ENCODE results near the gene SLC16A12. TPM values are rescaled to one million over a fixed set of nuclear protein-coding genes. Genes with fewer than 3 reads are reported as not detected.
"Not testable (repeated sequence)": the region's sequence is repeated elsewhere in the genome, so short reads cannot be mapped to it uniquely, and the experiment has no call there.

SLC16A12 gene
- total RNA-seq, 1 donor from 2014 or later = 0.02 TPM

- intact Hi-C loops (cut with micrococcal nuclease) = no loop called here
Measured at GRCh38 chr10:89474452-89474851, 60.9 kb downstream of the SLC16A12 start.

DNA sequence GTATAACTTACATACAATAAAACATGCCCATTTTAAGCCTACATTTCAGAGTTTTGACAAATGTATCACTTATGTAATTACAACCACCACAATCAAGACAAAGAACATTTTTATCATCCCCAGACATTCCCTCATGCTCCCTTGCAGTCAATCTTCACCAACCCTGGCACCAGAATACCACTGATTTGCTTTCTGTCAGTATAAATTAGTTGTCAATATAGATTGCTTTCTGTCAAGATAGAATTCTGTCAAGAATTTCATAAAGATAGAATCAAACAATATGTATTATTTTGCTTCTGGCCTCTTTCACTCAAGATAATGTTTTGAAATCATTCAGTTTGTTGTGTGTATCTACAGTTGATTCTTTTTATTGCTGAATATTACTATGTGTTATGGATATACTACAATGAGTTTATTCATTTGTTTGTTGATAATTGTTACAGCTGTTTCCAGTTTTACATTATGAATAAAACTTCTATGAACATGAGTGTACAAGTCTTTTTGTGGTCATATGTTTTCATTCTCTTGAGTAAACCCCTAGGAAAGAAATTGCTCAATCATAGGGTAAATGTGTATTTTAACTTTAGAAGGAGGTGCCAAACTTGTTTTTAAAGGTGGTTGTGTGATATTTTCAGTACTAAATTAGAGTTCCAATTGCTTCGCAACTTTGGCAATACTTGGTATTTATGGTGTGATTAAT lies 64.1 kb downstream of the SLC16A12 start:
- intact Hi-C loops (cut with micrococcal nuclease) = no loop called here

- intact Hi-C loops (cut with micrococcal nuclease) = no loop called here
Measured at GRCh38 chr10:89470628-89471027, 64.8 kb downstream of the SLC16A12 start.

DNA sequence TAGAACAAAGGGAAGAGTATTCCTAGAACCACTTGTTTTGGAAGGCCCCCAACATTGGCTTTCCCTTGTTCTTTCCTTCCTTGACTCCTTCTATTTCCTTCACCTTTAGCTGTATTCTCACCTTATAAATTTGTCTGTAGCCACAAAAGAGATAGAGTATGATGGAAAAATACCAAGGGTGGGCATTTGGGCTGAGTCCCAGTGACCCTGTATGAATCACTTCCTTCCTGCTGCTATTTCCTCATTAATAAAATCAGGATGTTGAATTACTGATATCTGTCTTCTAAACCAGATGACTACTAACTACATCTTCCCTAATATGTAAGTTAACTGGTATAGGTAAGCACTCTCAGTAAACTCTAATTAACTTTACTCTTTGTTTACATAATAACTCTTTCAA lies 65.9 kb downstream of the SLC16A12 start:
- intact Hi-C loops (cut with micrococcal nuclease) = no loop called here

GRCh38 chr10:89468191-89468965 lies 67.0 kb downstream of the SLC16A12 start:
- intact Hi-C loops (cut with micrococcal nuclease) = no loop called here

- intact Hi-C loops (cut with micrococcal nuclease) = no loop called here
Measured at GRCh38 chr10:89466599-89467035, 68.8 kb downstream of the SLC16A12 start.

- intact Hi-C loops (cut with micrococcal nuclease) = no loop called here
Measured at GRCh38 chr10:89465196-89465595, 70.2 kb downstream of the SLC16A12 start.

DNA sequence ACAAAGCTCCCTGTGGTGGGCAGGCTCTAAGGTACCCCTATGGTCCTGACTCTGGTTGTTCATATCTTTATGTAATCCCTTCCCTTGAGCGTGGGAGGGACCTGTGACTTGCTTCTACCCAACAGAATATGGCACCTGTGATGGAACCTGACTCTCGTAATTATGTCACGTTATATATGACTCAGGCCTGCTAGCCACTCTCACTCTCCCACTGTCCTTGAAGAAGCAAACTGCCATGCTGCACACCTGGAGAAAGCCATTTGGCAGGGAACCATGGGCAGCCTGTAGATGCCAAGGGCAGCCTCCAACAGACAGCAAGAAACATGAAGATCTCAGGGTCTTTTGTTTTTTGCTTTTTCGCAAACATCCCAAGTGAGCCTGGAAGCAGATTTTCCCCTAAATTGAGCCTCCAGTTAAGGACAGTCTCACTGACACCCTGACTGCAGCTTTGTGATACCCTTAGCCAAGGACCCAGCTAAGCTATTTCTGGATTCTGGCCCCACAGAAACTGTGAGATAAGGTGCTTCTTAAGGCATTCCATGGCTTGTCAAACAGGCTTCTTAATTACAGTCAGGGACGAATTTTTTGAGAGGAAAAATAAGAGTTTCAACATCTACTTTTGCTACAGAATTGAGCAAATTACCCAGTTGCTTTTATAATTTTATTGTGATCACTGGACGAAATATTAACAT lies 71.4 kb downstream of the SLC16A12 start:
- intact Hi-C loops (cut with micrococcal nuclease) = no loop called here

GRCh38 chr10:89458784-89459183 lies 76.6 kb downstream of the SLC16A12 start:
- intact Hi-C loops (cut with micrococcal nuclease) = no loop called here

GRCh38 chr10:89458291-89458690 lies 77.1 kb downstream of the SLC16A12 start:
- intact Hi-C loops (cut with micrococcal nuclease) = no loop called here

GRCh38 chr10:89454561-89455347 lies 80.6 kb downstream of the SLC16A12 start:
- intact Hi-C loops (cut with micrococcal nuclease) = no loop called here

GRCh38 chr10:89452193-89452592 lies 83.2 kb downstream of the SLC16A12 start:
- intact Hi-C loops (cut with micrococcal nuclease) = no loop called here

DNA sequence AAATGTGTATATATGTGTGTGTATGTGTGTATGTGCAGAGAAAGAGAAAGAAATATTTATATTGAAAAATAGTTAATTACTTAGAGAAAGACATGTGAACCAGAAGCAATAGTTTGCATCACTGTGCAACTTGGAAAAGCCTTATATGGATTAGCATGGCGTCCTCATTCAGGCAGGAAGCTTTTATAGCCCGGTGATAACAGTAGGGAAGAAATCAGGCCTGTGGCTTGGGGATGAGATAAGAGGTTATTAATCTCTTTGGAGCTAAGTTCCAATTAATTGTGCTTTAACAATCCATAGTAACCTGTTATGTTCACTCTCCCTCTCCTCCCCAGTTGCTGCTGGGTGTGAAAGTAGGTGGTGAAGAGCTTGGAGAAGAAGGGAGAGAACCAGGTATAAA lies 84.5 kb downstream of the SLC16A12 start:
- intact Hi-C loops (cut with micrococcal nuclease) = no loop called here

- intact Hi-C loops (cut with micrococcal nuclease) = not testable (repeated sequence)
Measured at GRCh38 chr10:89444819-89445218, 90.6 kb downstream of the SLC16A12 start.

DNA sequence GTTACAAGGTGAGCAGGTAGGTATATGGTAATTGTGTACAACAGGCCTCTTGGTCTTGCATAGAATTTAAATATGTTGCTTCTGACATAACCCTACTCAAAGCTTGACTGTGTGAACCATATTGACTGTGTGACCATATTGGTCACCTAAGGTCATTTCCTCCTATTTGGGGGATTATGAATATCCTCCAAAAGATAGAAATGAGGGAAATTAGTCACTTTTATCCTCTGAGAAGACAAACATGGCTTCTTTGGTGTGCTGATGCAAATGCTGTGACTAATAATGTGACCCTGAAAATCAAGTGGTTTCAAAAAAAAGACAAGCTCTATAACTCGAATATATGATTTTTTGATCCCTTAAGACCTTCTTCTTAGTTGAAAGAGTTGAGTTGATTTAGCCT lies 93.1 kb downstream of the SLC16A12 start:
- intact Hi-C loops (cut with micrococcal nuclease) = no loop called here

DNA sequence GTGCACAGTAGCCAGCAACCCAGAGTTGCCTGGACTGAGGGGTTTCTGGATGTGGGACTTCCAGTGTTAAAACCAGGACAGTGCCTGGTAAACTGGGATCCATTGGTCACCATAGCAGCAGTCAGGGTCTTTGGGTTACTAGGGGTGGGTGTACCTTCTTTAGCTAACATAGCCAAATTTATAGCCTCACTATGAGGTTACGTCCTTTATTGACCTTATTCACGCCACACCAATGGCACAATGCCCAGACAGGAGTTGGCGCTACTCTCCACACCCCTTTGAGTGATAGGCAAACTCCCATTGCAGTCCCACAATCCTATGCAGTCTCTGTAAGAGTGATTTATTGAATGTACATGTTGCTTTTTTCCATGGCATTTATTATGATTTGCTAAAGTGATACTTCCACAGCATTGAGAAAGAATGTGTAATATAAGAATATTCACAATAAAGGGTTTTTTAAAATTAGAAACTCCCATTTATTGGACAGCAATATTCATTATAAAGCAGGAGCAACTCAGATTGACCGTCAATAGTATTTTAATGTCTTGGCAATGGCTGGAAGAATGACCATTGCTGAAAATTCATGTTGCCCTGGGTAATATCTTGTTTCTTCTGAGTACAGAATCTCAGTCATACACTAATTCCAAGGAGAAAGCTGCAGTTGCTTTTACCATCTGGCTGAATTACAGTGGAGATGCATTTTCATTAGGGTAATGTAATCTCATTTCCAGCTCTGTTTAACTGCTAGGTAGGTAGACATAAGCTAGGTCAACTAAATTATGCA lies 95.0 kb downstream of the SLC16A12 start:
- intact Hi-C loops (cut with micrococcal nuclease) = no loop called here

GRCh38 chr10:89438525-89438924 lies 96.9 kb downstream of the SLC16A12 start:
- intact Hi-C loops (cut with micrococcal nuclease) = no loop called here

GRCh38 chr10:89431977-89432376 lies 103.4 kb downstream of the SLC16A12 start:
- intact Hi-C loops (cut with micrococcal nuclease) = no loop called here

DNA sequence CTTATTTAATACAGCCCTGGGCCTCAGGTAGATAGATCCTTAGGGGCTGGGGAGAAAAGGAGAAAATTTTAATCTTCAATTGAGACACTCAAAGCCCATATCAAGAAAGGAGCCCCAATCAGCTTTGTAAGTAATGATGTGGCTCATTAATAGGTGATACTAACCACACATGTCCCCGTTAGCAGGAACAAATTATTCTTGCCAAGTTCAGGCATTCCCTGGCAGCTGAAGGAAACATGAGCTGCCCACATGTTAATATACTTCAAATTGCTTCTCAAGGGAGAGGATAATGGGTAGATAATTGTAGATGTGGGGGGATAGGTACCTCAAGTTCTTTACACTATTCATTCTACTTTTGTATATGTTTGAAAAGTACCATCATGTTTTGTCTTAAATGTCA lies 106.5 kb downstream of the SLC16A12 start:
- intact Hi-C loops (cut with micrococcal nuclease) = no loop called here

- intact Hi-C loops (cut with micrococcal nuclease) = loop anchor here (2.0 kb wide), 1 partner anchor 133 kb away; no protein-coding TSS in a partner anchor
Measured at GRCh38 chr10:89427629-89428028, 107.8 kb downstream of the SLC16A12 start.

All from T-helper 2 cell treated with Interferon-gamma antibody and Interleukin-4, amounts not matched to agents 100 ng/mL and 5 ng/mL, for 36 hours (primary cell).